ENCODE results near the gene BABAM2.
"Not testable (repeated sequence)": the region's sequence is repeated elsewhere in the genome, so short reads cannot be mapped to it uniquely, and the experiment has no call there.

Gene BABAM2

GRCh38 chr2:27878825-27879224 is 11.7 kb upstream of the BABAM2 start:
- DNase-seq (ENCODE audit: low read depth in 2 of 2): no peak

GRCh38 chr2:27881815-27882583 is 8.5 kb upstream of the BABAM2 start:
- DNase-seq (ENCODE audit: low read depth in 2 of 2): not testable (repeated sequence)

- not testable (repeated sequence) for DNase-seq (ENCODE audit: low read depth in 2 of 2)
These were observed 8.0 kb upstream of the BABAM2 start for GRCh38 chr2:27882584-27882922.

- DNase-seq (ENCODE audit: low read depth in 2 of 2): no peak
These were observed 5.9 kb upstream of the BABAM2 start for GRCh38 chr2:27884601-27885000.

- no peak for DNase-seq (ENCODE audit: low read depth in 2 of 2)
These were observed 5.3 kb upstream of the BABAM2 start for GRCh38 chr2:27885234-27885633.

- DNase-seq (ENCODE audit: low read depth in 2 of 2): no peak
These were observed 4.9 kb upstream of the BABAM2 start for GRCh38 chr2:27885661-27886060.

- no peak for DNase-seq (ENCODE audit: low read depth in 2 of 2)
These were observed 4.2 kb upstream of the BABAM2 start for GRCh38 chr2:27886322-27886721.

GRCh38 chr2:27887111-27887510 is 3.4 kb upstream of the BABAM2 start:
- no peak for DNase-seq (ENCODE audit: low read depth in 2 of 2)

- DNase-seq (ENCODE audit: low read depth in 2 of 2): no peak
These were observed 2.7 kb upstream of the BABAM2 start for GRCh38 chr2:27887830-27888229.

GRCh38 chr2:27888790-27889189 is 1.7 kb upstream of the BABAM2 start:
- no peak for DNase-seq (ENCODE audit: low read depth in 2 of 2)

GRCh38 chr2:27889774-27890145 is 769 bp upstream of the BABAM2 start:
- no peak for DNase-seq (ENCODE audit: low read depth in 2 of 2)

GRCh38 chr2:27890924-27891672 is 569 bp downstream of the BABAM2 start:
- DNase-seq (ENCODE audit: low read depth in 2 of 2): peak; percentile 65 to 84

GRCh38 chr2:27891673-27892105 is 1.2 kb downstream of the BABAM2 start:
- DNase-seq (ENCODE audit: low read depth in 2 of 2): no peak

- no peak for DNase-seq (ENCODE audit: low read depth in 2 of 2)
These were observed 2.5 kb downstream of the BABAM2 start for GRCh38 chr2:27893006-27893405.

- DNase-seq (ENCODE audit: low read depth in 2 of 2): no peak
These were observed 7.2 kb downstream of the BABAM2 start for GRCh38 chr2:27897717-27898116.

- peak in 1 of 2 donors; percentile 17 for DNase-seq (ENCODE audit: low read depth in 2 of 2)
These were observed 10.7 kb downstream of the BABAM2 start for GRCh38 chr2:27901234-27901633.

- no peak for DNase-seq (ENCODE audit: low read depth in 2 of 2)
These were observed 11.6 kb downstream of the BABAM2 start for GRCh38 chr2:27902098-27902497.

GRCh38 chr2:27903018-27903417 is 12.5 kb downstream of the BABAM2 start:
- DNase-seq (ENCODE audit: low read depth in 2 of 2): no peak

- DNase-seq (ENCODE audit: low read depth in 2 of 2): no peak
These were observed 13.3 kb downstream of the BABAM2 start for GRCh38 chr2:27903649-27904404.

- no peak for DNase-seq (ENCODE audit: low read depth in 2 of 2)
These were observed 13.8 kb downstream of the BABAM2 start for GRCh38 chr2:27904405-27904665.

GRCh38 chr2:27906074-27906473 is 15.5 kb downstream of the BABAM2 start:
- DNase-seq (ENCODE audit: low read depth in 2 of 2): no peak

- DNase-seq (ENCODE audit: low read depth in 2 of 2): no peak
These were observed 17.0 kb downstream of the BABAM2 start for GRCh38 chr2:27907547-27907946.

GRCh38 chr2:27909901-27910300 is 19.4 kb downstream of the BABAM2 start:
- DNase-seq (ENCODE audit: low read depth in 2 of 2): no peak
